Inflammatory macrophage treated with lipopolysaccharide for 4 hours (primary cell): ENCODE data around the gene GNG5.
"Not testable (repeated sequence)": the region's sequence is repeated elsewhere in the genome, so short reads cannot be mapped to it uniquely, and the experiment has no call there.

ENCODE experiments used
- DNase-seq: peaks from one replicate; pipeline ENCODE4 v3.0.0-alpha.2; 2020

The GNG5 gene

DNA sequence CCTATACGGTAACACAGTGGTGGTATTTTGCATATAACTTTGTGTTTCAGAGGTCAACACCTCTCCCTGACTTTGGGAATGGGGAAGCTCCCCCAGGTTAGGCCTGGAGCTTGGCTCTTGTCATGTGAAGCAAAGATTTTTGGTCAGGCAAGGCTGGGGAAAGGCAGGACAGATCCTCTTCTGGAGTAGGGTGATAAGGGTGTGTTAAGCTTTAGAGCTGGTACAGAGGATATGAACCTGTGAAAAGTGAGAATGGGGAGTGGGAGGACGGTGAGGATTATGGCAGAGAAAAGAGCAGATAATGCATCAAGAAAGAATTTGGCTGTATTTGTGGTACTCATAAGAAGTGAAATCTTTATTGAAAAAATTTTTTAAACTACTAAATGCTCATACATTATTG is 25.1 kb downstream of the GNG5 start:
- no peak for DNase-seq

DNA sequence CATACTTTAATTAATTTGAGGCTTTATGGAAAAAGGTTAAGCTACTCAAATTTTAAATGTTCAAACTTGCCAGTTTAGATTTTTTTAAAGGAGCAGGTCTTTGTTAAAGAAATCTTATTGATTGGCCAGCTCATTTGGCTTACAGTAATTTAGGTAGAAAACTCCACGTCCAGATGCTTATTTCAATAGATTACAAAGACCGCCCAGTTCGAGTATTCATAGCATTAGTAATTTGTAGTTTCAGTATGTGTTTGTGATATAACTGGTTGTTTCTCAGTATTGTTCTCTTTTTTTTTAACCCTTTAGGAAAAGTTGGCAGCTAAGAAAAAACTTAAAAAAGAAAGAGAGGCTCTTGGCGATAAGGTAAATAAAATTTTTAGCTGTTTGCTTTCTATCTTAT is 25.7 kb downstream of the GNG5 start:
- DNase-seq, result no peak

DNA sequence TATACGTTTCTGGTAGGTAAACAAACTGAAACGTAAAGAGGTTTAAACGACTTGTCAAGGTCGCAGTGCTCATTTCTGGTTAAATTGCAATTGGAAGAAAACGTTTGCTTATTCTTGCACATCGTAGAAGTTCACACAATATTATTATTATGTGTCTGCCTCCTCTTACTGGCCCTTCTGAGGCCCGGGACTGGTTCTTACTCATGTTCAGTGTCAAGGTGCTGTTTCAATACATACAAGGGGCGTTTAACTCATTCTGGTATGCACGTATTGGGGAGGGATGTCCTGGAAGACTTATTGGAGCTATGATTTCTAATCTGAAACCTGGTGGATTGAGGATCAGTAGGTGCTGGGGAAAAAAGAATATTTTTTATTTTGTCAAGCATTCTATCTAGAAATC is 26.4 kb downstream of the GNG5 start:
- DNase-seq, result no peak

- peak; percentile 80 for DNase-seq
Observed at GRCh38 chr1:84478876-84479868, 27.2 kb downstream of the GNG5 start, which contains the start of gene RPF1. Gene RPF1 (plus strand): TSS chr1:84479266. CDS start chr1:84479282, 16 bp downstream.

- DNase-seq, result no peak
Observed at GRCh38 chr1:84476225-84476624, 30.2 kb downstream of the GNG5 start.

DNA sequence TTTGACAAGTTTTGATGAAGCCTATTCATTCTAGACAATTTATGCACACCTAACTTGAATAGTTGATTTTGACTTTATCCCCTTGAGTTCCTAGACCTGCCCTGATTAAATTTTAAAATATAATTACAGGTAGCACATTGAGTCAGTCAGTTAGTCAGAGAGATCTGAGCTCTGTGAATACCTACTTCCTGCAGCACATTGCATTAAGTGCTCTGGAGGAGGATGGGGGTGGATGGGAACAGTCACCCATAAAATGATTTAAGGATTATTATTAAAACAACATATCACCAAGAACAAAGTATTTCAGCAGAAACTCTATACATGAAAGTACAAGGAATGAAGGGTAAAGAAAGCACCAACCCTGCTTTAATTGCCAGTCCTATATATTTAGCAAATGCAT is 39.1 kb downstream of the GNG5 start:
- DNase-seq, result no peak

GRCh38 chr1:84462118-84462517 is 44.3 kb downstream of the GNG5 start:
- no peak for DNase-seq

DNA sequence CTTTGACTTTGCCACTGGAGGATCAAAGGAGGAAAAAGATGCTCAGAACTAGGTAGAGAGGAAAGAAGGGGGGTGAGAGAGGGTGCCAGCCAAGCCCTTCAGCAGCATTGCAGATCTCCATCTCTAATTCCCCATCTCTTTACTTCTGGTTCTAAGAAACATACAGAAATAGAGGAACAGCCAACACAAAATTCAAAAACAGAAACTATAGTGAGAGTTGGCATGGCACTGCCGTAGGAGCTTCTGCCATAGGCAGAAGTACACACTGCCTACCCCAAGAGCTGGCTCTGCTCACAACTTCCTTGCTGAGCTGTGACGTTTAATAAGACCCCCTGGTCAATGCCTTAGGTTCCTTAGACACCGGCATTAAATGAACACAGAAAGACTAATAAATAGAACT is 53.9 kb downstream of the GNG5 start:
- DNase-seq, result peak; percentile 27

DNA sequence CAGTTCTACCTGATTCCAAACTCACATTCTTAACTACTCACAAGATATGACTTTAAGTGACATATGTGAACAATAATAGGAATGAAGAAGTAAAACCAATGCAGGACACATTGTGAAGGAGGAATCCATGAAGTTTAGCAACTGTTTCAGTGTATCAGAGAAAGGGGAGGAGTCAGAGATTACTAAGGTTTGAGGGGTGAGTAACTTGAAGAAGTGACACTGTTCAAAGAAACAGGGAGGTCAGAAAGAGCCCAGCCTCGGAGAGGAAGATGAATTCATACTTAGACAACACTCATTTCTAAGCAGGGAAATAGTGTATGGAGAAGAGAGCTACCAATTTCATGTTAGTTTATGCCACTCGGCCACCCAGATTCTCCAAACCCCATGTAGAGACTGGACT is 55.5 kb downstream of the GNG5 start:
- DNase-seq, result peak; percentile 91

- not testable (repeated sequence) for DNase-seq
Observed at GRCh38 chr1:84448704-84449103, 57.7 kb downstream of the GNG5 start.
